CD4-positive, alpha-beta T cell treated with Interleukin-15 for 4 hours (primary cell): Measurements from ENCODE around the gene AQR.
"Not testable (repeated sequence)": the region's sequence is repeated elsewhere in the genome, so short reads cannot be mapped to it uniquely, and the experiment has no call there.

Experiments
- DNase-seq: peaks from one replicate; pipeline ENCODE4 v3.0.0-alpha.2; 2020; ENCODE audit warnings: low spot score

The AQR gene

GRCh38 chr15:34812868-34813365, 156.6 kb downstream of the AQR start:
- DNase-seq = not testable (repeated sequence)

DNA sequence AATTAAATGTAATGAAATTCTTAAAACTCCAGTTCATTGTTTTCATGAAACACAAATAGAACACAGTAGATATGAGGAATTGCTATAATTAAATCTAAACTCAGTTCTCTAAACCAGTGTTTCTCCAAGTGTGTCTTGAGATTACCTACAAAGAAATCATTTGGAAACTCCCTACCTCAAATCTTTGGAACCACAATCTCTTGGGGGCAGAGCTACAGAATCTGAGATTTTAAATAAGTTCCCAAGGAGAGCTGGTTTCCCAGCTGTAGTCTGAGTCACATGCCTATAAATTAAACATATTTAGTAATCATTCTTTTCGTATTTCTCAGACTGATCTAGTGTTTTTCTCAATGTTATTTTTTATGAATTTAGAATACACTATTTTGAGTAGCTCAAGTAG, 157.2 kb downstream of the AQR start:
- DNase-seq = no peak

DNA sequence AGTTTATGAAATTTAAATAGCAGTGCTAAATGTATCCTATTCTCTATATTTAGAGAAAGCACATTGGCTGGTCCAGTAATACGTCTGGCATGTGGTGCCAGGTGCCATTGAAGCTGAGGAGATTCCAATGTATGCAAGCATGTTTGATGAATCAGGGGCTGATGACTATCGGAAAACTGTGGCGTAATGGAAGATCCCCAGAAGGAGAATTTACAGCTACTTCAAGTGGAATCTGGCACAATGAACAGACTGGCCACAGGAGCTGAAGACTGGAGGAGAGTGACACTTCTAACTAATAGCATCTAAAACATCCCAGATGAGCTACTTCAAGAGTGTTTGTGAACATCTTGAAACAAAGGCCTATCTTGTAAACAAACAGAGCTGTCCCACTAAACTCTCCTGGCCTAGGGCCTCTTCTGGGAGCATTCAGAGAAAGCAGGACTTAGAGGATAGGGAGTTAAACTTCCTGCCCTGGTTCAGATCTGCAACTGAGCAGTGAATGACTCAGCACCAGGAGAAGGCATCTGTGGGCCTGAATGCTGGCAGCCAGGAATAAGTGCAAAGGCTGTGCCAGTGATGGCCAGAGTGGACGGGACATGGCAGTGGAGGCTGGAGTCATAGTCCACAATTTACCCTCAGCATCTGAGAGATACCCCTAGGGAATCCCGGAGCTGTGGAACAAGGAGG, 159.0 kb downstream of the AQR start:
- DNase-seq = no peak

- no peak for DNase-seq
These were observed 160.4 kb downstream of the AQR start for GRCh38 chr15:34809186-34809585.

GRCh38 chr15:34808016-34808415, 161.5 kb downstream of the AQR start:
- no peak for DNase-seq

GRCh38 chr15:34807241-34807640, 162.3 kb downstream of the AQR start:
- not testable (repeated sequence) for DNase-seq

GRCh38 chr15:34804776-34805175, 164.8 kb downstream of the AQR start:
- no peak for DNase-seq

GRCh38 chr15:34804113-34804512, 165.4 kb downstream of the AQR start:
- no peak for DNase-seq

DNA sequence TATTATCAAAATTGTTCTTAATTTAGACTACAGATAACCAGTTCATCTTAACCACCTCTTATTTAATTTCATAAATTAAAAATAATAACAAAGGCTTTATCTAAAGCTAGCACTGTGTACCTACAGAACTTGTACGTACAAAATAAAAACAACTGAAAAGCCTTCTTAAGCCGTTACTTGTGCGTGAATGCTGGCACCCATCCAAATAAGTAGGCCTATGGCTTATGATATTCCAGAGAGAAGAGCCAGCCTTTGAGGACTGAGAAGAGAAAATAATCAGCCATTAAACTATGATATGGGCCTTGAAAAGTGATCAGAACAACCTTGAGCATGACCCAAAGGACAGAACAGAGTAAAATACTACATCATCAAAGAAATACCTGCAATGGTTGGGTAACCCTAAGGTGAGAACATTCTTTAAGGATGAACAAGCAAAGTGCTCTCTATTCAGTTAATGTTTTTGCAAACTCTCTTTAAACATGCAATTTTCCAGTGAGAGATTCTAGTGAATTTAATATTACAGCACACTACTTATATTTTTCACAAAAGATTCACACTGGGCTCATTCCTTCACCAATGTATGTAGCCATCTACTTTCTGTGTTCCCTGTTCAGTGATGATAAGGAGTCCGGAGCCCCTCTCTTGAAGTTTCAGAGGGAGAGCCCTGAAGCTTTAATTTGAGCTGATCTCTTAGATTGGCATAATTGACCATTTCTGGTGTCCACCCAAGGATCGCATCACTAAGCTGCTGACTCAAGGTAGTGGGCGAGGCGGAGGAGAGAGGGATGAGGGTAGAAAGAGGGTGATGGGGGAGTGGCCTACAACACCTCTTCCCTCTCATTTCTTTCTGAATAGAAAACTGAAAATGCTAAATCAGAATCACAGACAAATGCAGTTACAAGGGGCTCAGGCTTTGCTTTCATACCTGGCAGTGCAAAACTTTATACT, 166.5 kb downstream of the AQR start:
- no peak for DNase-seq

GRCh38 chr15:34802371-34802770, 167.2 kb downstream of the AQR start:
- DNase-seq = no peak
